Left kidney (tissue), 2 donors: ENCODE data around the gene FKTN. TPM values are rescaled to one million over a fixed set of nuclear protein-coding genes. Genes with fewer than 3 reads are reported as not detected.

Experiments
- DNase-seq: peaks from one replicate; pipeline ENCODE4 v3.0.0-alpha.2; 2013
- polyA plus RNA-seq: library from polyadenylated mRNA; unstranded; fragments of 120-200 nt; gene quantifications from one replicate; pipeline ENCODE4 v1.2.1, GENCODE V29; 2013; ENCODE audit not compliant: insufficient read length

The FKTN gene
- polyA plus RNA-seq, 1 donor: 35.3 TPM

DNA sequence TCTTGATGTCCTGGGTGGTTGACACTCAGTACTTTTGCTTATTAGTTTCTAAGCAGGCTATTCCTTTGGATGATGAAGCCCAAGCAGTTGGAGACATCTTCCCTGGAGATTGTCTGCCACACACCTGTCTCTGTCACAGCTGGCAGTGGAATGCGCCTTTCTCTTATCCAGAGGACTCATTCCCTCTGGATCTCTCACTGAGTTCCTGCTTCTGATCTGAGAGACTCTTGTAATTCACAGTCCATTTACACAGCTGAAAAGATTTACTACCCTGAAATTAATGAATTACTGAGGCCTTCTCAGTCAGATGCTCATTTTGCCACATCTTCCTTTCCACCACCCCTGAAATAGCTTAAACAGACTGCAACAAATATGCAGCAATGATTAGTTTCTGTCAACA, 120.2 kb downstream of the FKTN start:
- no peak for DNase-seq

- no peak for DNase-seq
Measured at GRCh38 chr9:105678781-105679180, 120.8 kb downstream of the FKTN start.

DNA sequence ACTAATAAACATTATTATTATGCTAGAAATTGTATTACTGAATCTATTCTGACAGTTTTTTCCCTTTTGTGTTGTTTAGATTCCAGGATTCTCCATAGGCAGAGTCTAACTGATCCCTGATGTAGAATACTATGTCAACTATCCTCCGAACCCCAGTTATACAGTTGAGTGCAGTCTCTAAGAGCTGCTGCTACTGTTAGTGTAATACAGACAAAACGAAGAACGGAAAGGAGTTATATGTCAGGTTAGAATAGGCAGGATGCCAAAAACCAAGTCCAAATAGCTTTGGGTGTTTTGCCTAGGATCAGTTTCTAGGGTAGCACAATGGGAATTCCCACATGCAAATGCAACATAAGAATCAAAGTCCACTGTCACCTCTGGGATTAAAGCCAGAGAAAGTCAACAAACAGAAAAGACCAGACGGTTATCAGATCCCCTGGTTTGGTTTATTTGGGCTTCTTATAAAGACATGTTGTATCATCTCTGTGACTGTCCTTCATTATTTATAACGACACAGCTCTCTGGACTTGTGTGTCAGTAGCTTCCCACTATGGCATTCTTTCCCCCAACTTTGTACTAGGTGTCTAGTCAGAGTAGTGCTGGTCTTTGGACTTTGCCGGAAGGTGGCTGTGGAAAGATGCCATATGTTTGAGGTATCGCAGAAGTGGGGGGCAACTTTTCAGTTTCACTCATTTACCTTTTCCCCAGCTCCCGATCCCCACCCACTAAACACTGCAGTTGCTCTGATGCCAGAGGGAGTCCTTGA, 121.5 kb downstream of the FKTN start:
- no peak for DNase-seq

DNA sequence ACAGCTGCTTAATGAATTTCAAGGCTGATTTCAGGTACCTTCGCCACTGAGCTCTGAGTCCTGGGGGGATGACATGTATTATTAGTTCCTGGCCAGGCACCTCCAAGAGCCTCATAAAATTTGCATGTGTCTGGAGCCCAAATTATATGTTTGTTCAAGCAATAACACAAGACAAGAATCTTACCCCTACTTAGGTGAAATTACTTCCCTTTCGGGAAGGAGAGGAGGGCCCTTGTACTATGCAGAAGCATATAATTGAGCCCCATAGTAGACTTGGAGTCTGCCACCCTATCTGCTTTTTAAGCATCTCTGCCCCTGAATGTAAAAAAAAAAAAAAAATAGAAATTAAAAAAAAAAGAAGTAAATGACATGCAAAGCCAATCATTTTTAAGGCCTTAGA, 123.4 kb downstream of the FKTN start:
- no peak for DNase-seq

GRCh38 chr9:105681724-105682123, 123.8 kb downstream of the FKTN start:
- DNase-seq: no peak

GRCh38 chr9:105683688-105684275, 125.9 kb downstream of the FKTN start:
- DNase-seq: no peak

- DNase-seq: no peak
Measured at GRCh38 chr9:105686936-105687335, 129.0 kb downstream of the FKTN start.

Other genes starting within 250 kb of the FKTN start
- gene FSD1L, start 110.1 kb upstream of the FKTN start, polyA plus RNA-seq: 11.4 TPM
- gene TAL2, start 104.3 kb downstream of the FKTN start, polyA plus RNA-seq: 2.2 TPM
- 41.7 TPM for gene TMEM38B, start 136.4 kb downstream of the FKTN start, polyA plus RNA-seq